Iris pigment epithelial cell (primary cell): ENCODE measurements around the gene OCEL1.

Experiments used
- DNase-seq: peaks from one replicate; pipeline ENCODE4 v3.0.0-alpha.2; 2011; ENCODE audit warnings: low read depth

Gene OCEL1

DNA sequence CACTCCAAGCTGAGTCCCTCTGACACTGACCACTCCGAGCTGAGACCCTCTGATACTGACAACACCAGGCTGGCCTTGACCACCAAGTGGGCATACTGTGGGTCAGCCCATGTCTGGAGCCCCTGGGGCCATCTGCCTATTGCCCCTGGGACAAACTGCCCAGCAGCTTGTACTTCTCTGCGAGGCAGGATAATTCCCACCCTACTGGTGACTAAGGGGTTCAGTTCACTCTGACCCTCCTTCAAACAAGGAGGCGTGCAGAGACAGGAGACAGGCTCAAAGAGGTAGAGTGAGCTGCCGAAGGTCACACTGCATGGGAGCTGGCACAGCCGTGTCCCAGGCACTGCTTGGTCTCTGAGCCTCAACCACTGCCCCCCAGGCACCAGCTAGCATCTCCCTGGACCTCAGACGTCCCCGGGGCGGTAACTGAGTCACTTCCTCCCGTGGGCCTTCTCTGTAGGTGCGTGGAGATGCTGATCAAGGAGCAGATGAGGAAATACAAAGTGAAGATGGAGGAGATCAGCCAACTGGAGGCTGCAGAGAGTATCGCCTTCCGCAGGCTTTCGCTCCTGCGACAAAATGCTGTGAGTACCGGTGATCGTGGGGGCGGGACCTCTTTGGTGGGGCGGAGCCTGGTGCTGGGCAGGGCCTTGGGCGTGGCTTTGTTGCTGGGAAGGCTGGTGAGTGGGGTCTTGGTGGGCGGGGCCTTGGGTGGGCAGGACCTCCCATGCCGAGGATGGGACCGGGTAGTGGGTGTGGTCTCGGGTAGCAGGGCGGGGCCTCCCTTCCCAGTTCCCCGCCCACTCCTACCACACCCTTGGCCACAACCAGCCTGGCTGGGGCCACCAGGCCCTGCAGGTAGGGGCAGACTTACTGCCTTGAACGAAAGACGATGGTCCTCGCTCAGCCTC is 16.6 kb upstream of the OCEL1 start:
- peak; percentile 40 for DNase-seq

GRCh38 chr19:17210296-17210695 is 15.7 kb upstream of the OCEL1 start:
- DNase-seq = no peak

GRCh38 chr19:17211547-17212446 is 14.2 kb upstream of the OCEL1 start:
- DNase-seq = no peak

DNA sequence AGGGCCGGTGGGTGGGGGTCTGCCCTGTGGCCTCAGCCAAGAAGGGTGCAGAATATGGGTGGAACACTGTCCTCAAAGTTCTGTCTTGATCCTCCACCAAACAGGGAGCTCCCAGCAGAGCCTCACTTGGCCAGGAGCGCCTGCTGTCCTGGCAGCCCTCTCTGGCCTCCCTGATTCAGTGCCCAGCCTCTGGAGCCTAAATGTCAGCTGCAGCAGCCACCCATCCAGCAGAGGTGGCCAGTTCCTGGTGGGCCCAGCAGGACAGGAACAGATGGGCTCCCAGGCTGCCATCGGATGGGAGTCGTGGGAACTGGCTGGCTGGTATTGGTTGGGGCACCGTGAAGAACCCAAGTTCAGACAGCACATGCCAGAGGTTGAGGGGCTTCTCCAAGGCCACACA is 12.7 kb upstream of the OCEL1 start:
- no peak for DNase-seq

DNA sequence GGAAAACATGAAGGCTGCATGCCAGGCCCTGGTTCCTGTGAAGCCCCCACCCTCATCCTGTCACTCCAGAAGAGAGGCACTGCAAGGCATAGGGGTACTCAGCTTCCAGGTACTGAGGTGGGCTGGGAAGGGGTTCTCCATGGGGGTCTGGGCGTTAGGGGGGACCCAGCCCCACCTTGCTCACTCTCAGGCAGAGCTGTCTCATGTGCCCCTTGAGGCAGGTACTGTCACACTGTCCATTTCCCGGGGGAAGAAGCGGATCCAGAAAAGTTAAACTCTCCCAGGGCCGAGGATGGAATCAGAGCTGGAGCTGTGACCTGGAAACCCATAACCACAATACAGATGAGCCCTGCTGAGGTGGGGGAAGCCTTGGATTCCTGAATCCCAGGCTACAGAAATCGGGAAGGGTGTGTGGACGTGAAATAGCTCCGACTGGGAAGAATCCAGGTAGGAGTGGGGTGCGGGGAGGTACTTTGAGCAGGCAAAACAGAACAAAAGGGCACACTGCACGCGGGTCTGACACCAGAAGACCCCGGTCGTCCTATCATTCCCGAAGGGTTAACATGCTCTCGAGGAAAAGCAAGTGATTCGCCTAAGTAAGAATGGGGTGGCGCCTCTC is 11.4 kb upstream of the OCEL1 start:
- no peak for DNase-seq

DNA sequence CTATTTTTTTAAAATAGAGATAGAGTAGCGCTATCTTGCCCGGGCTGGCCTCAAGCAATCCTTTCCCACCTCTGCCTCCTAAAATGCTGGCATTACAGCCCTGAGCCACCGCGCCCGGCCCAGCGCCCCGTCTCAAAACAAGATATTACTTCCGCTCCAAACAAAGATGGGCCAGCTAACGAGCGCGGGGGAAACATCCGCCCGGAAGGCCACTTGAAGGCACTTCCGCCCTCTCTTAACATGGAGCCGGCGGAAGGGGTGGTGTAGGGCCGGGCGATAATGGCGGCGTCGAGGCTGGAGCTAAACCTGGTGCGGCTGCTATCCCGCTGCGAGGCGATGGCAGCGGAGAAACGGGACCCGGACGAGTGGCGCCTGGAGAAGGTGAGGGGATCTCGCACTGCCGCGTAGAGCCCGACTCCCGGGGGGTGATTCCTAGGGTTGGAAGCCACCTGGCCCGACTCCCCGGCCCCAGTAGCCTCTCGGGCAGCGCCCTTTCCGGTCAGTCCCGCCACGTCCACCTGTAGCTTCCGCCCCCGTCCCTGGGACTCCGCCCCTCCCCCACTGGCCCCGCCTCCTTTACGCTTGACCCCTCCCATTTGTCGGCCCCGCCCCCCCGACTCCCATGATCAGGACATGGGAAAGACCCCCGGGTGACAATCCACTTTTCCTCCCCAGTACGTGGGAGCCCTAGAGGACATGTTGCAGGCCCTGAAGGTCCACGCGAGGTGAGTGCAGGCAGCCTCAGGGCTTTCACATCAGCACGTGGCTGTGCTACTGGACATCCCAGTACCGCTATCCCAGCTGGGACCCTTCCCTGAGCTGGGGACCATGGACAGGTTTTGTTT is 10.7 kb upstream of the OCEL1 start, which contains the start of gene USE1:
Gene USE1 (plus strand): TSS at position 231 of the 845 bp plus-strand sequence. CDS start 49 bp downstream, at position 280.
- peak; percentile 90 for DNase-seq

- DNase-seq = no peak
These were observed 9.9 kb upstream of the OCEL1 start for GRCh38 chr19:17216058-17216670.

DNA sequence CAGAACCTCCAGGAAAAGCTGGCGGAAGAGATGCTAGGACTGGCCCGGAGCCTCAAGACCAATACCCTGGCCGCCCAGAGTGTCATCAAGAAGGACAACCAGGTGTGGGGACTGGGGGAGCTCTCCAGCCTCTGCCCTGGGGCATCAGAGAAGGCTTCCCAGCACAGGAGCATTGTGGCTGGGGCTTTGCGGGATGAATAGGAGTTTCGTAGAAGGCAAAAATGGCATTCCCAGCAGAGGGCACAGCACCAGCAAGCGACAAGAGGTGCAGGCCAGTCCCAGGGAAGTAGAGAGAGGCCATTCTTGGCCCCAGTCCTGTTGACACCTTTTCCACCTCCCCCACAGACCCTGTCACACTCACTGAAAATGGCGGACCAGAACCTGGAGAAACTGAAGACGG is 6.7 kb upstream of the OCEL1 start:
- no peak for DNase-seq

GRCh38 chr19:17220207-17220758 is 5.7 kb upstream of the OCEL1 start:
- DNase-seq = peak; percentile 84

DNA sequence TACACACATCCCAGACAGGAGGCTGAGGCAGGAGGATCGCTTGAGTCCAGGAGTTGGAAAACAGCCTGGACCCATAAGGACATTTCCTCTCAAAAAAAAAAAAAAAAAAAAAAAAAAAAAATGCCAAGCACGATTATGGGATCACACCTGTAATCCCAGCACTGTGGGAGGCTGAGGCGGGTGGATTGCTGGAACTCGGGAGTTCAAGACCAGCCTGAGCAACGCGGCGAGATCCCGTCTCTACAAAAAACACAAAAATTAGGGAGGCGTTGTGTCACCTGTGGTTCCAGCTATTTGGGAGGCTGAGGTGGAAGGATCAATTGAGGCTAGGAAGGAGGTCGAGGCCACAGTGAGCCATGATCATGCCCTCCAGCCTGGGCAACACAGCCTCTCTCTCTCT is 973 bp upstream of the OCEL1 start:
- DNase-seq = no peak

DNA sequence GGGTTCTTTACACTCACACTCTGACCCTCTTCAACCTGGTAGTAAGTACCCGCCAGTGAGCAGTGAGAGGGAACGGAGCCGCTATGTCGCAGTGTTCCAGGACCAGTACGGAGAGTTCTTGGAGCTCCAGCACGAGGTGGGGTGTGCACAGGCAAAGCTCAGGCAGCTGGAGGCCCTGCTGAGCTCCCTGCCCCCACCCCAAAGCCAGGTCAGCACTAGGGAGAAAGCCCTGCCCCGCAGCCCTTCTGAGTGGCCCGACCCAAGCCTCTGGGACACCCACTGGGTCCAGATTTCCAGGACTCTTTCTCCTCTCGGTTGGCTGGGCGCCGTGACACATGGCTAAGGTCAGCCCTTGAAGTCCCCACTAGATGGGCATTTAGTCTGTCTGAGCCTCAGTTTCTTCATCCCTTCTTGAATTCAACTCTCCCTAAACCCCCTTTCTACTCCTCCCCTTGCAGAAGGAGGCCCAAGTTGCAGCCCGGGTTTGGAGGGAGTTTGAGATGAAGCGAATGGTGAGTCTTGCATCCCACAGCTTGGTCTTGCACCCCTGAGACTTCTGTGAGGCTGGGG is 1.9 kb downstream of the OCEL1 start:
- no peak for DNase-seq

GRCh38 chr19:17229890-17230289 is 3.9 kb downstream of the OCEL1 start:
- DNase-seq = no peak

DNA sequence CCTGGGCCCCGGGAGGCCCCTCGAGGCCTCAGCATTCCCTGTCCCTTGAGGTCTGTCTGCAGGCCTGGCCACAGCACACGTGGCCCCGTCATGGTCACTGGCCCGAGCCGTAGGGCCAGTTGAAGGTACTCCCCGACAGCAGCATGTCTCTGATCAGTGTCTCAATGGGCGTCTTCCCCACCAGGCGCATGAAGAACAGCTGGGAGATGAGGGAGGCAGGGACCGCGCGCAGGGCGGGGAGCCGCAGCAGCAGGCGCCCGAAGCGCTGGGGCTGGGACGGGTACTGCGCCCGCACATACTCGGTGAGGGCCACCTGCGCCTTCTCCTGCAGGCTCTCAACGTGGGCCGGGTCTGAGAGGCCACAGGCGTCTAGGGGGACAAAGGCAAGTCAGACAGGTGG is 6.2 kb downstream of the OCEL1 start:
- no peak for DNase-seq

- DNase-seq = peak; percentile 55
These were observed 8.9 kb downstream of the OCEL1 start for GRCh38 chr19:17234911-17235299.

- peak; percentile 81 for DNase-seq
These were observed 9.4 kb downstream of the OCEL1 start for GRCh38 chr19:17235300-17235970.

DNA sequence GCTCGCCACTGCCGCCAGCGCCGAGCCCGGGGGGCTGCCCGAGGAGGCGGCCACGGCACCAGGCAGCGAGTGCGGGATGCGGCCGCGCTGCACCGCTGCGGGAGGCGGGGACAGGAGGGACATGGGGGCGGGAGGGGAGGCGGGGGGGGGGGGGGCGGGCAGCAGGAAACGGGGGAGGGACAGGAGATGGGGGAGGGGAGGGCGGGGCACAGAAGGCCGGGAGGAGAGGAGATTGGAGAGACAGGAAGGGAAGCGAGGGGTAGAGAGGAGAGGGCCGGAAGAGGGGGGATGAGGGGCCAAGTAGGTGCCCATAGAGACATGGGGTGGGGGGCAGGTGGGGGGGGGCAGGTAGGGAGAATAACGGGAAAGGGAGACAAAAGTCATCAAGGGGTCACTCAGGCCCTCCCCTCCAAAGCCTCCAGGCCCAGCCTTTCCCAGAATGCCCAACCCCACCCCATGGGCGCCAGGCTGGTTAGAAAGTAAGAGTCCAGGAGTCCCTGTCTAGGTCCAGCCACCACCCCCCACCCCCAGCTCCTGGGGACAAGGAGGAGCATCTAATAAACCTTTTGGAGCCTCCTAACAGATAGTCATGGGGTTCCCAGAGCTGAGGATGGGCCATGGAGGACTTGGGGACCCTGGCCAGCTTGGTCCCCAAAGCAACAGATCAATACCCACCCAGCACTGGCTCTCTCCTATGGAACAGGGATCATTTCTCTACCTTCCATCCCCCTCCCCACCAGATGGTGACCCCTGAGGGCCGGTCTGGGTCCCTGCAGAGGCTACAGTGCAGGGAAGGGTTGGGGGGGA is 10.1 kb downstream of the OCEL1 start:
- DNase-seq = no peak

DNA sequence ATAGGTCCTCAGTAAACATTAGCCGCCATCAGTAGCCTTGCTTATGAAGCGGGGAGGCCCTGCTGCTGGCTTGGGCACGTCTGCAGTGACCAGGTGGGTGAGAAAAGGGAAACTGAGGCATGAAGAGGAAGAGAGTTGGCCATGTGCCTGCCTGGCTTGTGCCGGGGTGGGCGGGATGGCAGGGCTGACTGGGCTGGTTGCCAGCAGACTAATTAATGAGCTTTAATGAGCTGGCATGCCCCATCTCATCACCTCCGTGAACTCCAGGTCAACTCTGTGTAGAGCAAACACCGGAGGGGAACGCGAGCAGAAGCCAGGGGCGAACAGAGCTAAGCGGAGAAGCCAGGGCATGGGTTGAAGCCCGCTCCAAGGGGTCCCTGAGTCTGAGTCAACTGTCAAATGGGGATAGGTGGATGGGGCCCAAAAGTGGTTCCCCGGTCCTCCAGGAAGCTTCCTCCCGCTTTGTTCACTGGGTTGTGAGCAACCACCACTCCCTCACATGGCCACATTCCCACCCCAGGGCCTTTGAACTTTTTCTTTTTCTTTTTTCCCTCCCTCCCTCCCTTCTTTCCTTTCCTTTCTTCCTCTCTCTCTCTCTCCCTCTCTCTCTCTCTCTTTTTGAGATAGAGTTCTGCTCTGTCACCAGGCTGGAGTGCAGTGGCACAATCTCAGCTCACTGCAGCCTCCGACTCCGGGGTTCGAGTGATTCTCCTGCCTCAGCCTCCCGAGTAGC is 11.0 kb downstream of the OCEL1 start:
- no peak for DNase-seq
